GM20000 (cell line): ENCODE results near the gene DNAJB1.

Experiments
- DNase-seq: peaks from one replicate; pipeline ENCODE4 v3.0.0; 2012; ENCODE audit warnings: low spot score
- CTCF ChIP-seq: IDR thresholded peaks from 2 replicates; pipeline ENCODE4 v1.5.1; 2012; ENCODE audit warnings: mild to moderate bottlenecking, control low read depth; ENCODE audit errors: extremely low read depth, missing control alignments

Gene DNAJB1

GRCh38 chr19:14528419-14529253 lies 10.4 kb upstream of the DNAJB1 start:
- DNase-seq, result no peak
- no peak for TF ChIP-seq CTCF

GRCh38 chr19:14526423-14526822 lies 8.2 kb upstream of the DNAJB1 start:
- TF ChIP-seq CTCF, result no peak
- no peak for DNase-seq

- no peak for TF ChIP-seq CTCF
- DNase-seq, result no peak
These were observed 7.5 kb upstream of the DNAJB1 start for GRCh38 chr19:14525729-14526128.

- TF ChIP-seq CTCF, result no peak
- no peak for DNase-seq
These were observed 2.3 kb upstream of the DNAJB1 start for GRCh38 chr19:14520543-14520942.

GRCh38 chr19:14519860-14520407 lies 1.7 kb upstream of the DNAJB1 start:
- no peak for DNase-seq
- TF ChIP-seq CTCF, result no peak

- DNase-seq, result no peak
- no peak for TF ChIP-seq CTCF
These were observed 1.2 kb upstream of the DNAJB1 start for GRCh38 chr19:14519245-14519859.

GRCh38 chr19:14517446-14517839 lies 754 bp downstream of the DNAJB1 start:
- no peak for DNase-seq
- TF ChIP-seq CTCF, result peak; percentile 1
